ENCODE results near the gene CROCC2.

DNA sequence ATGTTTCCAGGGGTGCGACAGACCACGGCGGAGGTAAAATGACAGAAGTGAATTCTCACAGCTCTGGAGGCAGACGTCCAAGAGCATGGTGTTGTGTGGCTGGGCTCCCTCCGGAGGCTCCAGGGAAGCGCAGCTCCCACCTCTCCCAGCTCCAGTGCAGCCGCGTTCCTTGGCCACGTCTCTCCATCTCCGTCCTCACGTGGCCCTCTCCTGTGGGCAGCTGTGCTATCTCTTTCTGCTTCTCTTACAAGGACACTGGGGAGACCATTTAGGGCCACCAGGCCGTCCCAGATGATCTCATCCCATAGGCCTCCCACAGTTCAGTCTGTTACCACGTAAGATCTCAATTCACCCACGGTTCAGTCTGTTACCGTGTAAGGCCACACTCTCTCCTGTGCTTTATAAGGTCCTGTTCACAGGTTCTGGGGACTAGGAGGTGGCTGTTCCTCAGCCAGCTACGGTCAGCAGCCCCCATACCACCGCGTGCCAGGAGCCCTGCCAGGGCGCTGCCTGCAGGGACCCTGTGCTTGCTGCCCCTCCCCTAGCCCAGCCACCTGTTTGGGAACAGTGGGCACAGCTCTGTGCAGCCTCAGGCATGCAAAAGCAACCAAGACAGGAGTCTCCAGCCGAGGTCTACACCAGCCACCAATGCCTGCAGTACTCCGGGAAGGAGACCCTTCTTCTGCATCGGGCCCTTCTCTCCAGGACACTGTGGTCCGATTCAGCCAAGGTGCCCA, 7.2 kb upstream of the CROCC2 start:
- TF ChIP-seq, protein P1, sequence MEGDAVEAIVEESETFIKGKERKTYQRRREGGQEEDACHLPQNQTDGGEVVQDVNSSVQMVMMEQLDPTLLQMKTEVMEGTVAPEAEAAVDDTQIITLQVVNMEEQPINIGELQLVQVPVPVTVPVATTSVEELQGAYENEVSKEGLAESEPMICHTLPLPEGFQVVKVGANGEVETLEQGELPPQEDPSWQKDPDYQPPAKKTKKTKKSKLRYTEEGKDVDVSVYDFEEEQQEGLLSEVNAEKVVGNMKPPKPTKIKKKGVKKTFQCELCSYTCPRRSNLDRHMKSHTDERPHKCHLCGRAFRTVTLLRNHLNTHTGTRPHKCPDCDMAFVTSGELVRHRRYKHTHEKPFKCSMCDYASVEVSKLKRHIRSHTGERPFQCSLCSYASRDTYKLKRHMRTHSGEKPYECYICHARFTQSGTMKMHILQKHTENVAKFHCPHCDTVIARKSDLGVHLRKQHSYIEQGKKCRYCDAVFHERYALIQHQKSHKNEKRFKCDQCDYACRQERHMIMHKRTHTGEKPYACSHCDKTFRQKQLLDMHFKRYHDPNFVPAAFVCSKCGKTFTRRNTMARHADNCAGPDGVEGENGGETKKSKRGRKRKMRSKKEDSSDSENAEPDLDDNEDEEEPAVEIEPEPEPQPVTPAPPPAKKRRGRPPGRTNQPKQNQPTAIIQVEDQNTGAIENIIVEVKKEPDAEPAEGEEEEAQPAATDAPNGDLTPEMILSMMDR (IDR thresholded peaks at IDR 0.05; ENCODE audit: borderline replicate concordance, extremely low read depth, low read length, poor library complexity, severe bottlenecking), result no peak
- no peak for TF ChIP-seq EZH2 (IDR thresholded peaks at IDR 0.05; ENCODE audit: borderline replicate concordance, low read depth, low read length, severe bottlenecking)

Measured in DND-41 (cell line).